HEK293T (cell line): Measurements from ENCODE around the gene FAM43A.

ENCODE experiments used
- CTCF ChIA-PET: fragments of 350-600 bp; formaldehyde crosslinking; extraction: SDS; loops from one replicate; lab custom pipeline; 2021; ENCODE audit warnings: antibody characterized with exemption, inconsistent platforms; lab: Yijun Ruan, JAX
- POLR2A ChIA-PET: fragments of 350-600 bp; formaldehyde crosslinking; extraction: SDS; loops from one replicate; lab custom pipeline; 2020; ENCODE audit warnings: antibody characterized with exemption, inconsistent platforms; lab: Yijun Ruan, JAX
- DNase-seq: peaks from one replicate; pipeline ENCODE4 v3.0.0; 2012; ENCODE audit warnings: mixed read lengths; ENCODE audit errors: extremely low spot score
- ARNT ChIP-seq: fragments of 450-650 bp; IDR thresholded peaks from 2 replicates; pipeline ENCODE4 v1.6.1; 2017; ENCODE audit warnings: mild to moderate bottlenecking
- BHLHE40 ChIP-seq: fragments of 450-650 bp; IDR thresholded peaks from 2 replicates; pipeline ENCODE4 v1.6.1; 2016; ENCODE audit warnings: mild to moderate bottlenecking, moderate library complexity, borderline replicate concordance
- CTBP1 ChIP-seq: fragments of 450-650 bp; IDR thresholded peaks from 2 replicates; pipeline ENCODE4 v1.6.1; 2016; ENCODE audit warnings: borderline replicate concordance
- ELF4 ChIP-seq: fragments of 450-650 bp; IDR thresholded peaks from 2 replicates; pipeline ENCODE4 v1.6.1; 2017; ENCODE audit warnings: antibody characterized with exemption
- FOXA1 ChIP-seq: fragments of 450-650 bp; IDR thresholded peaks from 2 replicates; pipeline ENCODE4 v1.6.1; 2016; ENCODE audit warnings: mild to moderate bottlenecking
- FOXK2 ChIP-seq: fragments of 450-650 bp; IDR thresholded peaks from 2 replicates; pipeline ENCODE4 v1.6.1; 2016; ENCODE audit warnings: mild to moderate bottlenecking
- FOXM1 ChIP-seq: fragments of 450-650 bp; IDR thresholded peaks from 2 replicates; pipeline ENCODE4 v1.6.1; 2017; ENCODE audit warnings: mild to moderate bottlenecking, borderline replicate concordance
- HDGF ChIP-seq: fragments of 450-650 bp; IDR thresholded peaks from 2 replicates; pipeline ENCODE4 v1.6.1; 2017; ENCODE audit warnings: antibody characterized with exemption, borderline replicate concordance
- L3MBTL2 ChIP-seq: fragments of 450-650 bp; conservative IDR thresholded peaks from 2 replicates; pipeline ENCODE4 v1.6.1; 2016; ENCODE audit warnings: mild to moderate bottlenecking
- LEF1 ChIP-seq: fragments of 450-650 bp; IDR thresholded peaks from 2 replicates; pipeline ENCODE4 v1.6.1; 2017; ENCODE audit warnings: mild to moderate bottlenecking, borderline replicate concordance
- NFRKB ChIP-seq: fragments of 450-650 bp; IDR thresholded peaks from 2 replicates; pipeline ENCODE4 v1.6.1; 2016; ENCODE audit warnings: mild to moderate bottlenecking, moderate library complexity
- SP1 ChIP-seq: fragments of 450-650 bp; IDR thresholded peaks from 2 replicates; pipeline ENCODE4 v1.6.1; 2017
- SUZ12 ChIP-seq: fragments of 450-650 bp; IDR thresholded peaks from 2 replicates; pipeline ENCODE4 v1.6.1; 2016; ENCODE audit warnings: mild to moderate bottlenecking
- TARDBP ChIP-seq: fragments of 450-650 bp; IDR thresholded peaks from 2 replicates; pipeline ENCODE4 v1.6.1; 2016
- ZNF384 ChIP-seq: fragments of 450-650 bp; IDR thresholded peaks from 2 replicates; pipeline ENCODE4 v1.6.1; 2016
- TF ChIP-seq, protein P1 (sequence below): fragments of 450-650 bp; IDR thresholded peaks from 2 replicates; pipeline ENCODE4 v1.6.1; 2016

Gene FAM43A

GRCh38 chr3:194685718-194686413, at the start of gene FAM43A:
Gene FAM43A, plus strand, starts transcription at chr3:194685883. Its CDS starts 944 bp downstream, at chr3:194686827.
- POLR2A ChIA-PET: interaction anchor here (0.7 to 1.4 kb wide), 5 partner anchors 12 to 577 kb away, joined by 3 to 4 read pairs (median 3); no protein-coding TSS in a partner anchor
- peak; percentile 79 for DNase-seq
- TF ChIP-seq CTBP1 (no peak), ELF4 (peak; percentile 62)
- CTCF ChIA-PET: interaction anchor here (0.6 to 0.7 kb wide), 2 partner anchors 124 to 836 kb away, joined by 3 read pairs; no protein-coding TSS in a partner anchor

DNA sequence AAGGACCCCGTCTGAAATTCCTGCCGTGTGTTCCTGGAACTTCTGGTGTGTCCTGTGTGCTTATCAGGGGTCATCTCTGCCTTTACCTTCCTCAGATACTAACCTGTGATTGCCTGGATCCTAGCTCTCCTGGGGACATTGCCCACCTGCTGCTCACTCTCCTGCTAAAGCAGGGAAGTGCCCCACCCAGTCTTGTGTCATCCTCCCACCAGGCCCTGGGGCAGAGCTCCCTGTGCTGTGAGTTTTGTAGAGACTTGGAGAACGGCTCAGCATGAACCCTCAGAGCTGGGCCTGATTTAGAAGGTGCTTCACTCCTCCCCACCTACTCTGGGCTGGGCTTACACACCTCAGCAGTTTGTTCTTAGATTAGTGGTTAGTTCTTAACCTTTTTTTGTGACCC, 48.6 kb upstream of the FAM43A start:
- POLR2A ChIA-PET: no interaction called here
- no peak for DNase-seq
- TF ChIP-seq FOXK2 (no peak), FOXM1 (no peak), BHLHE40 (no peak), FOXA1 (no peak), NFRKB (no peak), SP1 (no peak), ARNT (no peak), LEF1 (no peak), ZNF384 (no peak), TARDBP (no peak), ELF4 (no peak), CTBP1 (no peak)
- TF ChIP-seq, protein P1, sequence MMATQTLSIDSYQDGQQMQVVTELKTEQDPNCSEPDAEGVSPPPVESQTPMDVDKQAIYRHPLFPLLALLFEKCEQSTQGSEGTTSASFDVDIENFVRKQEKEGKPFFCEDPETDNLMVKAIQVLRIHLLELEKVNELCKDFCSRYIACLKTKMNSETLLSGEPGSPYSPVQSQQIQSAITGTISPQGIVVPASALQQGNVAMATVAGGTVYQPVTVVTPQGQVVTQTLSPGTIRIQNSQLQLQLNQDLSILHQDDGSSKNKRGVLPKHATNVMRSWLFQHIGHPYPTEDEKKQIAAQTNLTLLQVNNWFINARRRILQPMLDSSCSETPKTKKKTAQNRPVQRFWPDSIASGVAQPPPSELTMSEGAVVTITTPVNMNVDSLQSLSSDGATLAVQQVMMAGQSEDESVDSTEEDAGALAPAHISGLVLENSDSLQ: no peak
- CTCF ChIA-PET: no interaction called here

DNA sequence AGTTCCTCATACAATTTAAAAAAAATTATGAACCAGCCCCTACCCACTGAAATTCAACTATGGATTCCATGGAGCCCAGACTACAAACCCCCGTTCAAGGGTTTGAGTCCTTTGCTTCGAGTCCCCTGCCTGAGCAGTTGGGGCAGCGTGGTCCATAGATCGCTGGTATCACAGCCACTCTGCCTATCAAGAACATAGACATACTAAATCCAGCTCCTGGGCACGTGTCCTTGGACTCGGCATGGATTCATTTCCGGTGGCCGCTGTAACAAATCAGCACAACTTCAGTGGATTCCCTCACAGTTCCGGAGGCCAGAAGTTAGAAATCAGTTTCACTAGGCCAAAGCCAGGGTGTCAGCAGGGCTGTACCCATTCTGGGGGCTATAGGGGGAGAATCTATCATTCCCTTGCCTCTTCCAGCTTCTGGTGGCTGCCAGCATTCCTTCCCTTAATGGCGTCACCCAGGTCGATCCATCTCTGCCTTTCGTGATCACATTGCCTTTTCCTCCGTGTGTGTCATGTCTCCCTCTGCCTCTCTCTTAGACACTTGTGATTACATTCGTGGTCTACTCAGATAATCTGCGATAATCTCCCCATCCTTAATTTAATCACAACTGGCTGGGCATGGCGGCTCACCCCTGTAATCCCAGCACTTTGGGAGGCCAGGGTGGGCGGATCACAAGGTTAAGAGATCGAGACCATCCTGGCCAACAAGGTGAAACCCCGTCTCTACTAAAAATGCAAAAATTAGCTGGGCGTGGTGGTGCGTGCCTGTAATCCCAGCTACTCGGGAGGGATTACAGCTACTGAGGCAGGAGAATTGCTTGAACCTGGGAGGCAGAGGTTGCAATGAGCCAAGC, 47.9 kb upstream of the FAM43A start:
- no peak for TF ChIP-seq FOXK2
- TF ChIP-seq, protein P1: no peak
- TF ChIP-seq TARDBP: no peak
- no peak for TF ChIP-seq ZNF384
- no peak for TF ChIP-seq CTBP1
- TF ChIP-seq ELF4: no peak
- TF ChIP-seq ARNT: no peak
- TF ChIP-seq BHLHE40: no peak
- TF ChIP-seq SP1: no peak
- POLR2A ChIA-PET: no interaction called here
- DNase-seq: no peak
- CTCF ChIA-PET: no interaction called here

DNA sequence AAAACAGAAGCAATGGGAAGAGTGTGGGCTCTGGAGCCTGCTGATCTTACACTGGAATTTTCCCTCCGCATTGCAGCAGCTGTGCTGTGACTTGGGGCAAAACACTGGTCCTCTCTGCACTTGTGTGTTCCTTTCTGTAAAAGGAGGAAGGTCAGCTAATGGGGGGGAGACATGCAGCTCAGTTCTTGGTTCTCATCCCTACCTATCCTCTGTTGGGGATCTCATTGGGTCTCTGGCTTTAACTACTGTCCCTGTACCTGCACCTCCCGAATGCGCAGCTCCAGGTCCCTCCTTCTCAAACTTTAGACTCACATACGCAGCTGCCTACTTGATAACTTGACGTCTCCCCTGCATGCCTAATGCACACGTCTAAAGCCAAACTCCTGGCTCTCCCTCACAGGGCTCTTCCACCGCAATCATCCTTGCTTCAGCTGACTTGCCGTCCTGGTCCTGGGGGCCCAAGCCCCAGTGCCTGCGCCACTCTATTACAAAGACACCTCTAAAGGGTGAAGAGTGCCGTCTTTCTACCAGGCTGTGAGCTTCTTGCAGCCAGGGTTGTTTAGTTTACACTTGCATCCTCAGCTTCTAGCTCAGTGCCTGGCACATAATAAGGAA, 46.6 kb upstream of the FAM43A start:
- TF ChIP-seq ELF4: no peak
- no peak for TF ChIP-seq HDGF
- TF ChIP-seq FOXK2: no peak
- TF ChIP-seq LEF1: no peak
- TF ChIP-seq L3MBTL2: no peak
- TF ChIP-seq, protein P1: no peak
- no peak for TF ChIP-seq BHLHE40
- TF ChIP-seq SP1: no peak
- no peak for TF ChIP-seq ARNT
- no peak for TF ChIP-seq TARDBP
- TF ChIP-seq CTBP1: no peak
- ChIA-PET POLR2A (no interaction called here), CTCF (interaction anchor here (0.6 kb wide), 1 partner anchor 292 kb away, joined by 3 read pairs; no protein-coding TSS in a partner anchor)
- no peak for DNase-seq

DNA sequence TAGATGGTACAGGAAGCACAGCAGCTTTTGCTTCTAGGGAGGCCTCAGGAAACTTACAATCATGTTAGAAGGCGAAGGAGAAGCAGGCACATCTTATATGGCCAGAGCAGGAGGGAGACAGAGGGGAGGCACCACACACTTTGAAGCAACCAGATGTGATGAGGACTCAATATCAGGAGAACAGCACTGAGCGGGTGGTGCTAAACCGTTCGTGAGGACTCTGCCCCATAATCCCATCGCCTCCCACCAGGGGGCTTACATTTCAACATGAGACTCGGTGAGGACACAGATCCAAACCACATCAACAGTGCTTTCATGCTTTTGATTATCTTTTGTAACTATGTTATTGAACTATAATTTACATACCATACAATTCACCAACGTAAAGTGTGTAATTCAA, 44.9 kb upstream of the FAM43A start:
- TF ChIP-seq BHLHE40 (no peak), ZNF384 (no peak), CTBP1 (no peak), HDGF (no peak), LEF1 (no peak), L3MBTL2 (no peak), FOXM1 (no peak), SP1 (no peak), NFRKB (no peak), ARNT (no peak), SUZ12 (no peak), FOXA1 (no peak), ELF4 (no peak), FOXK2 (no peak), TARDBP (no peak)
- TF ChIP-seq, protein P1: no peak
- no peak for DNase-seq
- ChIA-PET CTCF (interaction anchor here (0.6 kb wide), 2 partner anchors 36 to 399 kb away, joined by 3 read pairs; no protein-coding TSS in a partner anchor), POLR2A (no interaction called here)
